ENCODE results near the gene CIAO2B.

- TF ChIP-seq, protein P1, sequence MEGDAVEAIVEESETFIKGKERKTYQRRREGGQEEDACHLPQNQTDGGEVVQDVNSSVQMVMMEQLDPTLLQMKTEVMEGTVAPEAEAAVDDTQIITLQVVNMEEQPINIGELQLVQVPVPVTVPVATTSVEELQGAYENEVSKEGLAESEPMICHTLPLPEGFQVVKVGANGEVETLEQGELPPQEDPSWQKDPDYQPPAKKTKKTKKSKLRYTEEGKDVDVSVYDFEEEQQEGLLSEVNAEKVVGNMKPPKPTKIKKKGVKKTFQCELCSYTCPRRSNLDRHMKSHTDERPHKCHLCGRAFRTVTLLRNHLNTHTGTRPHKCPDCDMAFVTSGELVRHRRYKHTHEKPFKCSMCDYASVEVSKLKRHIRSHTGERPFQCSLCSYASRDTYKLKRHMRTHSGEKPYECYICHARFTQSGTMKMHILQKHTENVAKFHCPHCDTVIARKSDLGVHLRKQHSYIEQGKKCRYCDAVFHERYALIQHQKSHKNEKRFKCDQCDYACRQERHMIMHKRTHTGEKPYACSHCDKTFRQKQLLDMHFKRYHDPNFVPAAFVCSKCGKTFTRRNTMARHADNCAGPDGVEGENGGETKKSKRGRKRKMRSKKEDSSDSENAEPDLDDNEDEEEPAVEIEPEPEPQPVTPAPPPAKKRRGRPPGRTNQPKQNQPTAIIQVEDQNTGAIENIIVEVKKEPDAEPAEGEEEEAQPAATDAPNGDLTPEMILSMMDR (optimal IDR thresholded peaks at IDR 0.05 in 1 of 3, IDR thresholded peaks at IDR 0.05 in 1 of 3, conservative IDR thresholded peaks at IDR 0.05 in 1 of 3; ENCODE audit: extremely low read depth in 1 of 3, insufficient read depth in 2 of 3, low read length in 3 of 3) = no peak
- TF ChIP-seq EZH2 (IDR thresholded peaks at IDR 0.05; ENCODE audit: low read length) = no peak
Measured at GRCh38 chr16:66911112-66911511, 23.1 kb downstream of the CIAO2B start.

All from keratinocyte (primary cell).